DMS153 treated with DMSO at 0.1 percent for 48 hours (cell line): ENCODE measurements around the gene MORC4.

ENCODE experiments used
- DNase-seq: peaks from one replicate; lab custom pipeline; 2025; ENCODE audit not compliant: unreplicated experiment; lab: John Stamatoyannopoulos, UW

The MORC4 gene

DNA sequence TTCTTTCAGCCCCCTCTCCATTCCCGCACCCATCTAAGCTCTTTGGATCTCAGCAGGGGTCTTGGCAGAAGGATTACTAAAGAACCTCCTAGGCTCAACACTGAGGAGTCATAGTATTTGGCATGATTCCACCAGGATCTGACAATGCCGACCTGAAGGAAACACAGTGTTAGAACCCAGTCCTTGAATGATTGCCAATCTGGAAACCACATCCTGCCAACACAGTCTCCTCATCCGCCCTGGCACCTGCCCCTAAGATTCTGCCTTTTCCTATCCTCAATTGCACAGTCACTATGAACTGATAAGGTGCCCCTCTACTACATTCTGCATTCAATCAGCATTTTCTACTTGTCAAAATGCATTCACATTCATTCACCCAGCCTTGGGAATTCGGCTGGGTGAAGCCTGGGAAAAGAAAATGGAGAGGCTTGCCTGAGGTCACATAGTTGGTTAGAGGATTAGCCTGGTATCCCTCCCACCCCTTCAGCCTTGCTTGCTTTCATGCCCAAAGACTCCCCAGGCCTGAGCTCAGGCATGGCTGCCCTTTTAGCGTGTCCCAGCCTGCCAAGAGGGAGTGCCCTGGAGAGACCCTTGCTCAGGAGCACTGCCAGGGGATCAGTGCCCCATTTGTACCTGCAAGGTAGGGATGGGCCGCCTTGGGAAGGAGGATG is 82.0 kb downstream of the MORC4 start:
- DNase-seq, result no peak

GRCh38 chrX:106912864-106913263 is 87.1 kb downstream of the MORC4 start:
- DNase-seq, result no peak

DNA sequence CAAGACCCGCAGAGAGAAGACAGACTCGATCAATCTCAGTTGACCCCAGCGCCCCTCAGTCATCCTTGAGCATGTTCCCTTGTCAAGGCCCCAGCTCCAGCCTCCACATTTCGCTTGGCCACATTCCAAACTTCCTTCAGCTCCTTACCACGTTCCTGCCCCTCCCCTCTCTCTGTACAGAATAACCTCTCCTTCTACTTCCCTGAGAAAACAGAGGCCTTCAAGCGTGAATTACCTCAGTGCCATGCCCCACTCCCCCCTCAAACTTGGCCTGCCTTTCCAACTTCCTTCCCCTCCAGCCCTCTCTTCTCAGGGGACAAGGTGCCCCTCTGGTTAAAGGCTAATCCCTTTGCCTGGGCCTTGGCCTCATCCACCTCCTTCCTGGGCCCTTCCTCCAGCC is 93.7 kb downstream of the MORC4 start:
- DNase-seq, result no peak

DNA sequence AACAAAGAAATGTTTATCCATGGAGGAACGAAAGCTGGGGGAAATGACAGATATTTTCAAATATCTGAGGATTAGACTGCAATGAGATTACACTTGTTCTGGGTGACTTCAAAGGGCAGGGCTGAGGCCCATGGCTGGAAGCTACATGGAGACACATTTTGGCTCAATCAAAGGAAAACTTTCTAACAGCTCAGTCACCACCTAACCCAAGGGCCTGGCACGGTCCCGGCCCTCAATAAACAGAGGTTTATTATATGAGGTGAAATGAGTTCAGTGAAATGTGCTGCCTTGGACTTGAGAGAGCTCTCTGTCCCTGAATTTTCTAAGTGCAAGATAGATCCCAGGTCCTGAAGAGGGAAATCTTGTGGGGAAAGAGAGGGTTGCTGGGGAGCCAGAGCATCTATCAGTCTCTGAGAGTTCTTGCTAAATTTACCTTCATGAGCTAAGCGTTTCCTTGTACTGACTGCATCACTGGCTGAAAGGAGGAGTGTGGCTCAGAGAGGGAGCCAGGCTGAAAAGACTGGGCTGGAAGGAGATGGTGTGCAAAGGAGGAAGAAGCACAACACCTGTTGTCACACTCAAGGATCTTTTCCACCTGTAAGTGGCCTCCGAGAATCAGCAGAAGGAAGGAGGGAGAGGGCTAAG is 94.8 kb downstream of the MORC4 start:
- no peak for DNase-seq

DNA sequence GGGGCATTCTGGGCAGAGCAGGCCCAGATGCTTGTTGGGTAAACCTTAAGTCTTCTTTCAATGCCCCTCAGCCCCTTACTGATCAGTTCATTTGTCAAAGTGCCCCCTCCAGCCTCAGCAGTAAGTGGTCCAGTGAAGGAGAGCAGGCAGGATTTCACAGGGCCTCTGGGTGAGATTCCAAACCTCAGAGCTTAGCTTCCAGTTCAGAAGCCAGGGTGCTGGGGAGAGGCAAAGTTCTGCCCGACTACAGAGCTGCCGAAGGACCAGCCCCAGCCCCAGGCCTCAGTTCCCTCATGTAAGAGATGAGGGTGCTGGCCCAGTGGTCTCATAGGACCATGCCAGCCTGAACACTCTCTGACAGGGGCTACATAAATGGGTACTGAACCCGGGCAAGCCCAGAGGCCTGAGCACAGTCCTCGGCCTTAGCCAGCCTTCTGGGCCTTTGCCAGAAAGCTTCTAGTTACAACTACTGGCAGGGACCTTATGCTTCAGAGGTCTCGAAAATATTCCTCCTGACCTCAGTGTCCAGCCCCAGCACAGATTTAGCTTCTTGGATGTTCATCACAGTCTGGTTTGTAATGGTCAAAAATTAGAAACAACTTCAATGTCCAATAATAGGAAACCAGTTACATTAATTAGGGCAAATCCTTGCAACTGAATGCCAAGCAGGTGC is 96.0 kb downstream of the MORC4 start:
- no peak for DNase-seq

DNA sequence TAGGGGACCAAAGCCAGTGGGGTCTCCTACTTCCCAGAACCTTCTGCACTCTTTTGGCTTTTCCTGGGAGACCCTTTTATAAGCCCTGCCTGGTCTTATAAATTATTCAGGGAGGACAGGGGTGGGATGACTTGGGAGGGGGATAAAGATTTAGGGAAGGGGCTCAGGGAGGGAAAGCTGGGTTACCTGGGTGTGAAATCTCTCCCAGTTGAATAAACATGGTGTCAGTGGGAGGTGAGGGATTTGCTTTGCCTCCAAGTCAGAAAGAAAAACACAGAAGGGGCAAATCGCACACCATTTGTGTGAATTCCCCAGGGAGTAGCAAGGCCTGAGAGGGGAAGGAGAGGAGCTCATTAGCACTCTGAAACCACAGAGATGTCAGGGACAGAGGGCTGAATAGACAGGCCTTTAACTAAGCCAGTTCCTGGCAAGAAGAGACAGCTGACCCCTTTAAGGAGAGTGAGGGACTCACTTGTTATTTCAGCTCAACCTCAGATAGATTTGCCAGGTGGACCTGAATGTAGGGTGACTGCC is 96.7 kb downstream of the MORC4 start, which contains the start of gene RIPPLY1:
TSS of gene RIPPLY1 (minus strand) at position 51 of the 534 bp plus-strand sequence. CDS start 54 bp downstream, outside the sequence.
- DNase-seq, result no peak

GRCh38 chrX:106902684-106903083 is 97.3 kb downstream of the MORC4 start:
- DNase-seq, result no peak

- DNase-seq, result no peak
These were observed 98.2 kb downstream of the MORC4 start for GRCh38 chrX:106901781-106902219.

- no peak for DNase-seq
These were observed 98.7 kb downstream of the MORC4 start for GRCh38 chrX:106901341-106901740.

DNA sequence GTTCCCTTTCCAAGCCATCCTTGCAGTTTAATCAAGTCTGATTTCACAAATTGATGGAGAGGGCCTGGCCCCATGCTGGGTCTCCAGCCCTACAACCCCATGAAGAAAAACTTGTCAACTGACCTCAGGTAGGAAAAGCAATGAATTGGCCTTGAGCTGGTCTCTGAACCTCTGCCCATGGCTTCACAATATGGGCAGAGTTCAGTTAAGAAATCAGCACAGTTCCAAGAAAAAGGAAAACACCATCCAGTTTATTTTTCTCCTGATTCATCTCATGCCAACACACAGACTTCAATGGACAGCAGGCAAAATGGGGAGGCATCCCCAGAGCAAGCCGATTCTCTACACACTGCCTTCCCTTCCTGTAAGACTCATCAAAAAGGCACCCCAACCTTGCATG is 100.2 kb downstream of the MORC4 start:
- DNase-seq, result no peak

DNA sequence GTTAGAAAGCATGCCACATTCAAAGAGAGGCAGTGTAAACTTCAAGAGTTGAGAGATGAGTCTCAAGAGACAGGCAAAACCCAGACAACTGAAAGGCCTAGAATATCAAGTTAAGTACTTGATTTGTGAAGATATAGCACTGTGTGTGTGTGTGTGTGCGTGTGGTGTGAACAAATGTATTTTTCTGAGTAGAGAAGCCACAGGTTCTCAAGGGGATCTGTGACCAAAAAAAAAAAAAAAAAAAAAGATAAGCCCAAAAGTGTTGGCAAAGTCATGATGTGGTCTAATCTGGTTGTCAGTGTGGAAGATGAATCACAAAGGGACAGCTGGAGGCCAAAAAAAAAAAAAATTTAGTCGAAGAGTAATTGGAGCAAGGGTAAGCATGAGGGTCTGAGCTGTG is 100.7 kb downstream of the MORC4 start:
- DNase-seq, result no peak

DNA sequence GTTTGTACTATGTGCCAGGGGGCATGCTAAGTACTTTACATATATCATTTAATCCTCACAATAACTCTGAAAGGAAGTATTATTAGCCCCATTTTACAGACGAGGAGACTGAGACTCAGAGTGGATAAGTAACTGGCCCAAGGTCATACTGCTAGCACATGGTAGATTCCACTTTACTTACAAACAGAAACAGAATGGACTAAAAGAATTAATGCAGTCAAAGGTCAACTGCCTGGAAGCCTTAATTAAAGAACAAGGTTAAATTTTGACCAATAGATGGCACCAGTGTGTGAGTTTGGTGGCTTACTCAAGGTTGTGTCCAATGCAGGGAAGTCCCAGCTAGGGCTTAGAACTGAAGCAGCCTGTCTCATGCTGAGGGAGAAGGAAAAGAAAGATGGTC is 101.5 kb downstream of the MORC4 start:
- DNase-seq, result no peak

GRCh38 chrX:106897259-106897658 is 102.8 kb downstream of the MORC4 start:
- no peak for DNase-seq

GRCh38 chrX:106894978-106895452 is 105.0 kb downstream of the MORC4 start:
- no peak for DNase-seq

GRCh38 chrX:106894392-106894909 is 105.6 kb downstream of the MORC4 start:
- DNase-seq, result peak; percentile 7

- no peak for DNase-seq
These were observed 108.1 kb downstream of the MORC4 start for GRCh38 chrX:106891762-106892460.
